ENCODE data around the gene PALM3.

The PALM3 gene

GRCh38 chr19:14019100-14019499 lies 42.8 kb downstream of the PALM3 start:
- Histone ChIP-seq H3K9ac (ENCODE audit: low read length) (no peak overlapping the region), H3K27ac (ENCODE audit: low read depth, low read length) (peak overlapping the region; percentile 70), H3K9me3 (ENCODE audit: insufficient read depth, low read length) (no peaks in the 10 kb centered on the region), H3K4me3 (ENCODE audit: insufficient read depth, low read length, poor library complexity, severe bottlenecking) (peak overlapping the region; percentile 8), H3K4me2 (ENCODE audit: low read depth, low read length, poor library complexity, severe bottlenecking) (peak overlapping the region; percentile 70), H3K36me3 (ENCODE audit: low read length) (no peaks in the 10 kb centered on the region), H3K27me3 (ENCODE audit: low read length) (no peaks in the 10 kb centered on the region), H2AFZ (ENCODE audit: low read depth, low read length, severe bottlenecking) (no peak overlapping the region), H3K79me2 (ENCODE audit: insufficient read depth, low read length) (no peaks in the 10 kb centered on the region), H3F3A (ENCODE audit: insufficient read depth) (peaks cover 24% of the 10 kb centered on the region; the same call in 1 of the 2 replicates), H4K20me1 (ENCODE audit: low read depth, low read length) (no peaks in the 10 kb centered on the region), H3K9me2 (replicated peaks; ENCODE audit: insufficient read depth, low read length) (no peaks in the 10 kb centered on the region)
- TF ChIP-seq EZH2phosphoT487 (conservative IDR thresholded peaks at IDR 0.05; ENCODE audit: low read length) (no peak), CTCF (IDR thresholded peaks at IDR 0.05; ENCODE audit: insufficient read depth, low read length, poor library complexity, severe bottlenecking) (no peak)

GRCh38 chr19:14015524-14016035 lies 46.3 kb downstream of the PALM3 start:
- H2AFZ ChIP-seq (ENCODE audit: low read depth, low read length, severe bottlenecking), result no peak overlapping the region
- no peaks in the 10 kb centered on the region for H3K36me3 ChIP-seq (ENCODE audit: low read length)
- TF ChIP-seq CTCF (IDR thresholded peaks at IDR 0.05; ENCODE audit: insufficient read depth, low read length, poor library complexity, severe bottlenecking) (no peak), EZH2phosphoT487 (conservative IDR thresholded peaks at IDR 0.05; ENCODE audit: low read length) (no peak)
- H3K9ac ChIP-seq (ENCODE audit: low read length), result peak overlapping the region; percentile 1; the same call in 1 of the 2 replicates
- H3K9me2 ChIP-seq (replicated peaks; ENCODE audit: insufficient read depth, low read length), result no peaks in the 10 kb centered on the region
- peaks cover 17% of the 10 kb centered on the region; the same call in 1 of the 2 replicates for H3F3A ChIP-seq (ENCODE audit: insufficient read depth)
- H3K4me3 ChIP-seq (ENCODE audit: insufficient read depth, low read length, poor library complexity, severe bottlenecking), result peak overlapping the region; percentile 23
- no peaks in the 10 kb centered on the region for H3K79me2 ChIP-seq (ENCODE audit: insufficient read depth, low read length)
- H3K9me3 ChIP-seq (ENCODE audit: insufficient read depth, low read length), result no peaks in the 10 kb centered on the region
- H4K20me1 ChIP-seq (ENCODE audit: low read depth, low read length), result no peaks in the 10 kb centered on the region
- H3K4me2 ChIP-seq (ENCODE audit: low read depth, low read length, poor library complexity, severe bottlenecking), result peak overlapping the region; percentile 48
- H3K27ac ChIP-seq (ENCODE audit: low read depth, low read length), result peak overlapping the region; percentile 44; the same call in 1 of the 2 replicates
- H3K27me3 ChIP-seq (ENCODE audit: low read length), result no peaks in the 10 kb centered on the region

GRCh38 chr19:14012378-14012915 lies 49.4 kb downstream of the PALM3 start:
- Histone ChIP-seq H3K79me2 (ENCODE audit: insufficient read depth, low read length) (no peaks in the 10 kb centered on the region), H3K9ac (ENCODE audit: low read length) (no peak overlapping the region), H3K9me3 (ENCODE audit: insufficient read depth, low read length) (no peaks in the 10 kb centered on the region), H3K36me3 (ENCODE audit: low read length) (no peaks in the 10 kb centered on the region), H3K27ac (ENCODE audit: low read depth, low read length) (no peak overlapping the region), H3F3A (ENCODE audit: insufficient read depth) (peaks cover 11% of the 10 kb centered on the region; the same call in 1 of the 2 replicates), H3K4me3 (ENCODE audit: insufficient read depth, low read length, poor library complexity, severe bottlenecking) (no peak overlapping the region), H2AFZ (ENCODE audit: low read depth, low read length, severe bottlenecking) (no peak overlapping the region), H4K20me1 (ENCODE audit: low read depth, low read length) (no peaks in the 10 kb centered on the region), H3K27me3 (ENCODE audit: low read length) (no peaks in the 10 kb centered on the region), H3K4me2 (ENCODE audit: low read depth, low read length, poor library complexity, severe bottlenecking) (no peak overlapping the region), H3K9me2 (replicated peaks; ENCODE audit: insufficient read depth, low read length) (no peaks in the 10 kb centered on the region)
- no peak for TF ChIP-seq EZH2phosphoT487 (conservative IDR thresholded peaks at IDR 0.05; ENCODE audit: low read length)
- TF ChIP-seq CTCF (IDR thresholded peaks at IDR 0.05; ENCODE audit: insufficient read depth, low read length, poor library complexity, severe bottlenecking), result no peak
